Keratinocyte (primary cell): Measurements from ENCODE around the gene ZC3H10. TPM values are rescaled to one million over a fixed set of nuclear protein-coding genes. Genes with fewer than 3 reads are reported as not detected.

Experiments used
- DNase-seq: peaks from one replicate; pipeline ENCODE4 v3.0.0-alpha.2; 2011; ENCODE audit warnings: low read depth, missing footprints, low spot score
- FAIRE-seq: peaks from 2 replicates; lab custom pipeline; 2011; peaks lifted over from hg19 to GRCh38; lab: Jason Lieb, UNC
- H2AFZ ChIP-seq: 2 replicates; pipeline ENCODE4 v1.6.0; 2012; ENCODE audit warnings: low read length, control low read depth, inconsistent platforms; ENCODE audit not compliant: control insufficient read depth
- H3K27ac ChIP-seq: 2 replicates; pipeline ENCODE4 v1.5.1; 2011; ENCODE audit warnings: low read length; ENCODE audit not compliant: control insufficient read depth, insufficient read depth
- H3K27me3 ChIP-seq: 3 replicates; pipeline ENCODE4 v1.6.0; 2011; ENCODE audit warnings: low read length; ENCODE audit not compliant: control insufficient read depth, insufficient read depth; ENCODE audit errors: extremely low read depth
- H3K36me3 ChIP-seq, 2 experiments: 2 replicates in 1 of 2; 3 replicates in 1 of 2; pipeline ENCODE4 v1.5.1; 2011; ENCODE audit warnings: low read length in 2 of 2, mild to moderate bottlenecking in 1 of 2; ENCODE audit not compliant: control insufficient read depth in 2 of 2, insufficient read depth in 2 of 2; ENCODE audit errors: extremely low read depth in 1 of 2
- H3K4me1 ChIP-seq: 3 replicates; pipeline ENCODE4 v1.5.1; 2011; ENCODE audit warnings: low read length; ENCODE audit not compliant: control insufficient read depth, insufficient read depth; ENCODE audit errors: extremely low read depth
- H3K4me2 ChIP-seq: 3 replicates; pipeline ENCODE4 v1.6.0; 2011; ENCODE audit warnings: low read depth, low read length; ENCODE audit not compliant: control insufficient read depth, insufficient read depth; ENCODE audit errors: extremely low read depth
- H3K4me3 ChIP-seq, 3 experiments: fragments of 200-600 bp in 1 of 3; sonication (generic) in 1 of 3; 2 replicates in 2 of 3; 3 replicates in 1 of 3; pipeline ENCODE4 v1.5.1; 2011 to 2016; ENCODE audit warnings: low read length in 3 of 3, mild to moderate bottlenecking in 3 of 3, control low read depth in 2 of 3, inconsistent platforms in 1 of 3, low read depth in 1 of 3, mixed read lengths in 1 of 3, mixed run types in 1 of 3, moderate library complexity in 1 of 3; ENCODE audit not compliant: control insufficient read depth in 2 of 3, insufficient read depth in 2 of 3; ENCODE audit errors: extremely low read depth in 1 of 3
- H3K79me2 ChIP-seq: 2 replicates; pipeline ENCODE4 v1.6.0; 2012; ENCODE audit warnings: low read length; ENCODE audit not compliant: control insufficient read depth, insufficient read depth
- H3K9ac ChIP-seq: 3 replicates; pipeline ENCODE4 v1.6.0; 2011; ENCODE audit warnings: low read length; ENCODE audit not compliant: control insufficient read depth, insufficient read depth; ENCODE audit errors: extremely low read depth
- H3K9me1 ChIP-seq: 3 replicates; pipeline ENCODE4 v1.6.0; 2011; ENCODE audit warnings: low read length; ENCODE audit not compliant: control insufficient read depth, insufficient read depth; ENCODE audit errors: extremely low read depth
- H3K9me3 ChIP-seq: 2 replicates; pipeline ENCODE4 v1.5.1; 2012; ENCODE audit warnings: low read depth, low read length; ENCODE audit not compliant: control insufficient read depth
- H4K20me1 ChIP-seq: 3 replicates; pipeline ENCODE4 v1.6.0; 2011; ENCODE audit warnings: low read length; ENCODE audit not compliant: control insufficient read depth, insufficient read depth; ENCODE audit errors: extremely low read depth
- EZH2 ChIP-seq: IDR thresholded peaks from one replicate; pipeline ENCODE4 v1.6.1; 2012; ENCODE audit warnings: inconsistent platforms, mild to moderate bottlenecking, low read length, moderate library complexity
- dilution Hi-C: fragments of 300-500 bp; cut with MboI; formaldehyde crosslinking; loops from one replicate; pipeline ENCODE4 v1.7.0; 2020; ENCODE audit warnings: low sequenced_read_pairs; ENCODE audit not compliant: extremely low pct_ligation_motif_present
- polyA plus RNA-seq, 5 experiments: library from polyadenylated mRNA; depleted of rRNA in 3 of 5; stranded (reverse) in 3 of 5; stranded (forward) in 1 of 5; unstranded in 1 of 5; fragments of >200 nt; gene quantifications; 1 replicate in 1 of 5; 2 replicates in 3 of 5; 3 replicates in 1 of 5; pipeline versions ENCODE4 v1.2.1 to v1.2.3, GENCODE V29; 2011 to 2012; ENCODE audit warnings: missing spikeins in 2 of 5, low read depth in 1 of 5, low replicate concordance in 1 of 5
- TF ChIP-seq, protein P1 (sequence below), 3 experiments: IDR thresholded peaks in 1 of 3; conservative IDR thresholded peaks in 1 of 3; optimal IDR thresholded peaks in 1 of 3; 2 replicates in 2 of 3; 3 replicates in 1 of 3; pipeline versions ENCODE3 to v1.5.1; 2011; ENCODE audit warnings: low read length in 3 of 3, mild to moderate bottlenecking in 3 of 3, moderate library complexity in 2 of 3, control low read depth in 1 of 3, inconsistent platforms in 1 of 3; ENCODE audit not compliant: insufficient read depth in 2 of 3; ENCODE audit errors: extremely low read depth in 1 of 3

Gene ZC3H10
- polyA plus RNA-seq, 1 donor (not counting 4 experiments of a cell fraction or from before 2014, with no cell fraction given): 0.85 TPM

DNA sequence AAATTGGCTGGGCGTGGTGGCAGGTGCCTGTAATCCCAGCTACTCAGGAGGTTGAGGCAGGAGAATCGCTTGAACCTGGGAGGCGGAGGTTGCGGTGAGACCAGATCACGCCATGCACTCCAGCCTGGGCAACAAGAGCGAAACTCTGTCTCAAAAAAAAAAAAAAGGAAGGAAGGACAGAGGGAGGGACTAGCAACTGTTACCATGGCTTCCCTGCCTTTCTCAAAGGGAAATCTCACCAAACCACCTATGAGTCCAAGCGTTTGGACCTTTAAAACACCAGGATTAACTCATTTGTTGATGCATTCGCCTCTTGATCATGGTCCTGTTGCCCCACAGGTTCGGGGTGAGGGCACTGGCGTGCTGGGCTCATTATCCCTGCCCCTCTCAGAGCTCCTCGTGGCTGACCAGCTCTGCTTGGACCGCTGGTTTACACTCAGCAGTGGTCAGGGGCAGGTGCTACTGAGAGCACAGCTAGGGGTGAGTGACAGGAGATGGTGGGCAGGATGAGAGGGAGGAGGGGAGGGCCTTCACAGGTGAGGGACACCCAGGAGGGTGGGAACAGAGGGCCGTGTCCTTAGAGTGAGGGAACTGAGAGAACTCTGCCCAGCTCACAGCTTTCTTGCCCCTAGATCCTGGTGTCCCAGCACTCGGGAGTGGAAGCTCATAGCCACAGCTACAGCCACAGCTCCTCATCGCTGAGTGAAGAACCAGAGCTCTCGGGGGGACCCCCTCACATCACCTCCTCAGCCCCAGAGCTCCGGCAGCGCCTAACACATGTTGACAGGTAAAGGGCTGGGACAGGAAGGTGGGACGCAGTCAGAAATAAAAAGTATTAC, 24.1 kb downstream of the ZC3H10 start:
- Histone ChIP-seq H3K4me2 (no peak overlapping the region), H3K4me3 (no peak overlapping the region), H3K36me3 (peaks cover 49 to 50% of the 10 kb centered on the region in 2 experiments), H2AFZ (no peak overlapping the region), H3K9ac (no peak overlapping the region), H3K4me1 (no peaks in the 10 kb centered on the region), H4K20me1 (no peaks in the 10 kb centered on the region), H3K79me2 (no peaks in the 10 kb centered on the region), H3K9me3 (no peaks in the 10 kb centered on the region), H3K27me3 (no peaks in the 10 kb centered on the region), H3K9me1 (no peaks in the 10 kb centered on the region), H3K27ac (no peak overlapping the region)
- DNase-seq (no peak), FAIRE-seq (no peak)
- TF ChIP-seq, protein P1, sequence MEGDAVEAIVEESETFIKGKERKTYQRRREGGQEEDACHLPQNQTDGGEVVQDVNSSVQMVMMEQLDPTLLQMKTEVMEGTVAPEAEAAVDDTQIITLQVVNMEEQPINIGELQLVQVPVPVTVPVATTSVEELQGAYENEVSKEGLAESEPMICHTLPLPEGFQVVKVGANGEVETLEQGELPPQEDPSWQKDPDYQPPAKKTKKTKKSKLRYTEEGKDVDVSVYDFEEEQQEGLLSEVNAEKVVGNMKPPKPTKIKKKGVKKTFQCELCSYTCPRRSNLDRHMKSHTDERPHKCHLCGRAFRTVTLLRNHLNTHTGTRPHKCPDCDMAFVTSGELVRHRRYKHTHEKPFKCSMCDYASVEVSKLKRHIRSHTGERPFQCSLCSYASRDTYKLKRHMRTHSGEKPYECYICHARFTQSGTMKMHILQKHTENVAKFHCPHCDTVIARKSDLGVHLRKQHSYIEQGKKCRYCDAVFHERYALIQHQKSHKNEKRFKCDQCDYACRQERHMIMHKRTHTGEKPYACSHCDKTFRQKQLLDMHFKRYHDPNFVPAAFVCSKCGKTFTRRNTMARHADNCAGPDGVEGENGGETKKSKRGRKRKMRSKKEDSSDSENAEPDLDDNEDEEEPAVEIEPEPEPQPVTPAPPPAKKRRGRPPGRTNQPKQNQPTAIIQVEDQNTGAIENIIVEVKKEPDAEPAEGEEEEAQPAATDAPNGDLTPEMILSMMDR (optimal IDR thresholded peaks at IDR 0.05 in 1 of 3, IDR thresholded peaks at IDR 0.05 in 1 of 3, conservative IDR thresholded peaks at IDR 0.05 in 1 of 3; ENCODE audit: extremely low read depth in 1 of 3, insufficient read depth in 2 of 3, low read length in 3 of 3): no peak
- TF ChIP-seq EZH2: no peak
- dilution Hi-C loops: no loop called here

DNA sequence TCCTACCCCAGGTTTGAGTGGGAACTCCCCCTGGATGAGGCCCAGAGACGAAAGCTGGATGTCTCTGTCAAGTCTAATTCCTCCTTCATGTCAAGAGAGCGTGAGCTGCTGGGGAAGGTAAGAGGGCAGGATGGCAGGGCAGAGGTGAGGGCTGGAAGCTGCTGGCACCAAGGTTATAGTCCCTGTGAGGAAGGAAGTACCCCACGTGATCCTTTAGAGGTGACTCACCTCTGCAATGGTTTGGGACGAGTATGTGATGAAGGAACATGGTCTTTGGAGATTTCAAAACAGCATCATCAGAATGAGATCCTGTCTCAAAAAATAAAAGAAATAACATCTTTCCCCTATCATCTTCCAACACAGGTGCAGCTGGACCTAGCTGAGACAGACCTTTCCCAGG, 25.2 kb downstream of the ZC3H10 start:
- Histone ChIP-seq H3K27me3 (no peaks in the 10 kb centered on the region), H3K27ac (no peak overlapping the region), H3K4me2 (no peak overlapping the region), H3K9me3 (no peaks in the 10 kb centered on the region), H4K20me1 (no peaks in the 10 kb centered on the region), H3K79me2 (no peaks in the 10 kb centered on the region), H2AFZ (no peak overlapping the region), H3K9me1 (no peaks in the 10 kb centered on the region), H3K9ac (no peak overlapping the region), H3K36me3 (peaks cover 39 to 43% of the 10 kb centered on the region in 2 experiments), H3K4me3 (no peak overlapping the region), H3K4me1 (no peaks in the 10 kb centered on the region)
- FAIRE-seq: no peak
- DNase-seq: no peak
- TF ChIP-seq EZH2: no peak
- TF ChIP-seq, protein P1 (optimal IDR thresholded peaks at IDR 0.05 in 1 of 3, IDR thresholded peaks at IDR 0.05 in 1 of 3, conservative IDR thresholded peaks at IDR 0.05 in 1 of 3; ENCODE audit: extremely low read depth in 1 of 3, insufficient read depth in 2 of 3, low read length in 3 of 3): no peak
- dilution Hi-C loops: no loop called here
